HG02973 (cell line): ENCODE results near the gene SERPINA9.
"Not testable (repeated sequence)": the region's sequence is repeated elsewhere in the genome, so short reads cannot be mapped to it uniquely, and the experiment has no call there.

ENCODE experiments used
- ATAC-seq: cut with Tn5 transposase; IDR thresholded peaks from one replicate; pipeline ENCODE4 v1.9.1; 2021; ENCODE audit warnings: moderate library complexity; ENCODE audit not compliant: unreplicated experiment

Gene SERPINA9, protein sequence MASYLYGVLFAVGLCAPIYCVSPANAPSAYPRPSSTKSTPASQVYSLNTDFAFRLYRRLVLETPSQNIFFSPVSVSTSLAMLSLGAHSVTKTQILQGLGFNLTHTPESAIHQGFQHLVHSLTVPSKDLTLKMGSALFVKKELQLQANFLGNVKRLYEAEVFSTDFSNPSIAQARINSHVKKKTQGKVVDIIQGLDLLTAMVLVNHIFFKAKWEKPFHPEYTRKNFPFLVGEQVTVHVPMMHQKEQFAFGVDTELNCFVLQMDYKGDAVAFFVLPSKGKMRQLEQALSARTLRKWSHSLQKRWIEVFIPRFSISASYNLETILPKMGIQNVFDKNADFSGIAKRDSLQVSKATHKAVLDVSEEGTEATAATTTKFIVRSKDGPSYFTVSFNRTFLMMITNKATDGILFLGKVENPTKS

DNA sequence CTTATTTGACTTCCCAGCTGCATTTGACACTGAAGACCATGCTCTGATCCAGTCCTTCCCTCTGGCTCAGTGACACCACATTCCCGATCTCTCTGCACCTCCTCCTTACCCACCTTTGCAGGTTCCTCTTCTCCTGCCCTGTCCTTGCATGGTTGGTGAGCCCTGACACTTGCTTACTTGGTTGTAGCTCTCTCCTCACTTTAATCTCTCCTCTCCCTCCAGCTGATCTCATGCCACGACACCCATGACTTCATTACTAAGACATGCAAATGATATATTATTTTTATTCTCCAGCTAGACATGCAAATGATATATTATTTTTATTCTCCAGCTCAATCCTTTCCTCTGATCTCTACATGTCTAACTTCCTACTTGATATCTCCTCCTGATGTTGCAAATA, at the start of gene SERPINA9:
TSS of gene SERPINA9 (minus strand) at position 175 of the 400 bp plus-strand sequence. CDS start 6,357 bp downstream, outside the sequence.
- no peak for ATAC-seq

DNA sequence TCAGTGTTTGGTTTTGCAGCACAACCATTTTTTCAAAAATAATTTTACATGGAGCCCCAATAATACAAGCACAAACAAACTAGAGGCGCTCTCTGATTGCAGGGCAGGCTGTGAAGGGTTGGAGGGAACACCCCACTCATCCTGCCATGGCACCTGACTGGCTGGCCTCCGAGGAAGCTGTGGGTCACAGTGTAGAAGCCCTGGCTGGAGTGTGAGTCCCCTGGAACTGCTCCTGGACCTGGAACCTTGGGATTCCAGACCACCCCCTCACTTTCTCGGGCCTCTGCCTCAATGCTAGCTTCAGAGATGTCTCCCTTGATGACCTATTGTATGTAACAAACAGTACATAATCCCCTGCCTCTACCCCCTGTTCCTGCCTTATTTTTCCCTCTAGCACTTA, 48.1 kb upstream of the SERPINA9 start:
- no peak for ATAC-seq

DNA sequence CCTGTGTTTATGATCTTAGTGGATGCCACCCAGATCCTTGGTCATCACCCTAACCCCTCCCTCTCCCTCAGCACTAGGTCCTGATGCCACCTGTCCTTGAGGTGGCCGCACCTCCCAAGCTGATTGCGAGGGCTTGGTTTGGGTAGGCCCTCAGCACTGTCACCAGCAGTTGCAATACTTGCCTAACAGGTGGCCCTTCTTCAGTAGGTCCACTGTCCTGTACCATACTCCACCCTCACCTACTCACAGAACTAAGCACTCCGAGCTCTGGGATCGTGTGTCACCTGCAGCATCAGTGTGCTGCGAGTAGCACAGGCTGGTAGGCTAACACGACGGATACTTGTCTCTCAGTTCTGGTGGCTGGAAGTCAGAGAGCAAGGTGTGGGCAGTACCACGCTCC, 47.3 kb upstream of the SERPINA9 start:
- no peak for ATAC-seq

DNA sequence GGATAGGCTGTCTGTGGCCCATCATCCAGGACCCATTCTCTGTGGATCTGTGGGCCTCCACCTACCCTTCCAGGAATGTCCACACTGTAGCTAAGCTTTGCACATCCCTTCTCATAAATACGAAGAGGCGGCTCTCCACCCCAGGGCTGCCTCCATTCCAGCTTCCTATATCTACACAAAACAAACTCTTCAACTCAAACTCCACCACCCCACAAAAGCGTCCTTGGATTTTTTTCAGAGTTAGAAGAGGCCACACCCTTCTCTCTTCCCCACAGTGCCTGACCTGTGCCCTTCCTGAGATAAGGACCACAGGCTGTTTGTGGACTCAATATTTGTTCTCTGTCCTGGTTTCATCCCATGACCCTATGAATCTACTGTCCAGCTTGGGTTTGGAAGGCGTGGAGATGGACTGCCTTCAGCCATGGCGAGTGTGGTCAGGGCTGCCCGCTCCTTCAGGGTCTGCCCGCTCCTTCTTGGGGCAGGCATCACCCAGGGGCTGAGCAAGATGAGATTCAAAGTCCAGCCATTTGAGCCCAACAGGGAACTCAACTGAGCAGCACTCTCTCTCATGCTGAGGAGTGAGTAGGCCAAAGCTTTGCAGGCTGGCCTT, 46.2 kb upstream of the SERPINA9 start:
- no peak for ATAC-seq

DNA sequence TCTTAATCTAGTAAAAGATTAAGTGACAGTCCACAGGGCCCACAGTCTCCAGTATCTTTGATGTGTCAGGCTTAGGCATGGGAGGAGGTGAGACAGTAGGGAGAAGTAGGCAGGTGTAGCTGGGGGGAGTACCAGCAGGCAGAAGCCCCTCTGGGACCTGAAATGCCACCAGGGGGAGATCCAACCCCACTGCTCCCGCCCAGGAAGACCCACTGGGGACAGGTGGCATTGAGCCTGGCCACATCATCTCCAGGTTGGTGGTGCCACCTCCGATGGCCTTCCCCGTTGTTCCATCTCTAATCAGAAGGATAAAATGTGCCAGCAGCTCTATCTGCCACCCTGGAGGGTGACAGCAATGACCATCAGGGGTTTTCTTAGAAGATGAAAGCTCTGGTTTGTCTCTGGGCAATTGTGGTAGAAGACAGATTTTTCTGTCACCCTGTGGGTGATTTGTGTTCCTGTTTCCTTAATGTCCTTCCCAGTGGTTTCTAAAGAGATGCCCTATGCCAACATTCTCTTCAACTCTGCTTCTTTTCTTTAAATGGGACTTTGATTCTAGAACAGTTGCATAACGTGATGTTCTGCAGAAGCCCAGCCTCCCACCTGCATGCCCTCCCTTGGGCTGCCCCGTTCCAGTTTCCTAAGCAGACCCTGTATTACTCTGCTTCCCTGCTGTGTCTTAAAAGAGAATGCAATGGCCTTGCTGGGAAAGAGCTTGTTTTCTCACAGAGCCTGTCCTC, 45.5 kb upstream of the SERPINA9 start:
- no peak for ATAC-seq

DNA sequence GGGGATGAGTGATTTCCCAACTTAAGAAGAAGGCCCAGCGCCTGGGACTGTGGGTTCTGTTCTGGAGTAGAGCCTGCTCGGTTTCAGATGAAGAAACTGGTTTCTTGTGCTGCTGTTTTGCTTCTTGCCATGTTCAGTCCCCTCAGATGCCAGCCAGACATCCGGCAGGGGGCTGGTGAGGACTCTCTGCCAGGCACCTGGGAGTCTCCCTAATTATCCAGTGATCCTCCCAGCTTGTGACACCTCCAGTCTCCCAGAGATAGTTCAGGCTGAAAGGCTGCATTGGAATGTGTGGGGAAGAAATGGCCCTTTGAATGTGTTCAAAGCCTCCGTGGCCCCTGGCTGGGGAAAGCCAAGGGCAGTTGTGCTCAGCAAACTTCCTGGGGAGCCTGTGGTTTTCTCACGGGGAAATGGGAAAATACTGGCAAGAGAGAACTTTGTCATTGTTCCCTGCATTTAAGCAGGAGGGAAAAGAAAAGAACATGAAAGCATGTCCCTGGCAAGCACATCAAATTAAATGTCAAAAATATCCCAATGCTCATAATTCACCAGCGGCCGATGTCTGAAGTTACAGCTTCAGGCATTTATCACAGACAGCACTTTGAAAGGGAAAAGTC, 41.8 kb upstream of the SERPINA9 start:
- ATAC-seq, result no peak

DNA sequence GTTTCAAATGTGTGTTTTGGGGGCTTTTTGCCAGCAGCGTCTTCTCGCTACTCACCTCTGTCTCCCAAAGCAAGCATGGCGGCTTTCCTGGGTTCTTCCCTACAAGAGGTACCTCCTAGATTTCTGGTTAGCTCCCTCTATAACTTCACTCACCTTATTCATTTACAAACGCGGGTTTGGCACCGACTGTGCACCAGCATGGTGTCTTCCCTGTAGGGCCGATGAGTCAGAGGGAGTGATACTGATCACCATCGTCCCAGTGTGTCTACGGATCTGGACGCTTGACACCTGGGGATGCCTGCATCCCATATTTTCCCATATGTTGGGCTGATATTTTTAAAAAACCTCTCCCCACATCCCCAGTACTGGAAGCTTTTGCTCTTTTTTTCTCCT, 41.2 kb upstream of the SERPINA9 start:
- no peak for ATAC-seq

DNA sequence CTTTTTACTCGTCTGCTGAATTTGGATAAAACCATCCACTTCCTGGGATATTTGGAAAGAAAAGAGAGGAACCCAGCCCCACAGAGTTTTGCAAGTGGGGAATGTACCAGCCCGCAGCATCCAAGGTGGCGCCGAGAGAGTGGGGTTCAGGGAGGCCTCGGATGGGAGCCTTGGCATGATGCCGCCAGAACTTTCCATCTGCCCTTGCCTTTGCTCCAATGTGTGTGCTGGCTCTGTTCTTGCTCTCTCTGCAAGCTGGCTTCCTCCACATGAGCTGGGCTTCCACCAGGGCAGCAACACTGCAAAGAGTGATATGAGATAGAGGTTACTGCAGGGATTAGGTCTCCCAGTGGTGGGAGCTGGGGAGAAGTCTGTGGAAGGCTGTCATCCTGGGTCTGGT, 39.9 kb upstream of the SERPINA9 start:
- ATAC-seq, result no peak

DNA sequence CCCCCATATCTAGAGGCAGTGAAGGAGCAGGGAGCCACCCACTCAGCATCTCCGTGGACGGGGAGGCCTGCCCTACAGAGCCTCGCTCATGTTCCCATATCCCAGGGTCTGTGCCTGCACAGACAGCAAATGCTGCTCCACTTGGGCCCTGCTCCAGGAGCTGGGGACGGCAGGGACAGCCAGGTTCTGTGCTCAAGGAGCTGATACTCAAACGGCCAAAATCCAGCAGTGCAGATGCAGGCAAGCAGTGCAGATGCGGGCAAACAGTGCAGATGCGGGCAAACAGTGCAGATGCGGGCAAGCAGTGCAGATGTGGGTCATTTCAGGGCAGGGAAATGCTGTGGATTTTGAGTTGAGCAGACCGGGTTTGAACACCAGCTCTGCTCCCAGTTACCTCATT, 39.4 kb upstream of the SERPINA9 start:
- no peak for ATAC-seq

DNA sequence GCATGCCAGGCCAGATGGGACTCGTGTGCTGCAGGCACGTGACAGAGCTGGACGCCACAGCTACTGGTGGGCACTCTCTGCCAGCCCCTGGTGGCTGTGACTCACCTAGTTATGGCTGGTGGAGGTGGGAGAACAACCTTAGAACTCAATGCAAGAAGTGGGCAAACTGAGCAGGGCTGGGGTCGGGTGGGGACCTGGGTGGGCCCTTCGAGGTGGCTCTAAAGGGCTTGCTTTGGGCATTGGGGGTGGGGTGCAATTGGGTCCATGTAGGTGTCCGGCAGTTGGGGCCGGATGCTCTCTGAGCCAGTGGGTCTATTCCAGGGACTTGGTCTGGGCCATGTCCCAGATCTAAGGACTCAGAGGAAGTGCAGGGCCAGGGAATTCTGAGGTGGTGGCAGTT, 38.4 kb upstream of the SERPINA9 start:
- ATAC-seq, result no peak

DNA sequence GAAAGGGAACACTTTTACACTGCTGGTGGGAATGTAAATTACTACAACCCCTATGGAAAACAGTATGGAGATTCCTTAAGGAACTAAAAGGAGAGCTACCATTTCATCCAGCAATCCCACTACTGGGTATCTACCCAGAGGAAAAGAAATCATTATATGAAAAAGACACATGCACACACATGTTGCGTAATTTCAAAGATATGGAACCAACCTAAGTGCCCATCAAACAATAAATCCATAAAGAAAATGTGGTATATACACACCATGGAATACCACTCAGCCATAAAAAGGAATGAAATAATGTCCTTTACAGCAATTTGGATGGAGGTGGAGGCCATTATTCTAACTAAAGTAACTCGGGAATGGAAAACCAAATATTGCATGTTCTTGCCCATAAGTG, 34.5 kb upstream of the SERPINA9 start:
- not testable (repeated sequence) for ATAC-seq

DNA sequence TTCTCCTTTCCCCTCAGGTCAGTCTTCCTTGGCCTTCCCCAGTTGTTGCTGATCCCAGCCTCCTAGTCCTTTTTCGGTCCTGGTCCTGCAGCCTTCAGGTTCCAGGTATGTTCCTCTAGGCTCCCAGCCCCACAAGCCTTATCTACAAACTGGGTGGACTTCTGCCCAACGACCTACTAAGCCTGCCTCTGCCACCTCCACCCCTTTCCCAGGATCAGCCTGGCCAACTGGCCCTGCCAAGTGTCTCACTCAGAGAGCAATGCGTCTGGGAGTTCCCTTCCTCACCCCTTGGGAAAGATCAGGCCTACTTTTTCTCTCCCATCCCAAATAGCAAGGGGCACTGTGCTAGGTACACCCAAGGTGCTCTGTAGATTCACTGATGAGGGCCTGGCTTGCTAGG, 33.4 kb upstream of the SERPINA9 start, which contains the start of gene SERPINA12:
TSS of gene SERPINA12 (minus strand) at position 114 of the 400 bp plus-strand sequence. CDS start 11,072 bp downstream, outside the sequence.
- no peak for ATAC-seq

DNA sequence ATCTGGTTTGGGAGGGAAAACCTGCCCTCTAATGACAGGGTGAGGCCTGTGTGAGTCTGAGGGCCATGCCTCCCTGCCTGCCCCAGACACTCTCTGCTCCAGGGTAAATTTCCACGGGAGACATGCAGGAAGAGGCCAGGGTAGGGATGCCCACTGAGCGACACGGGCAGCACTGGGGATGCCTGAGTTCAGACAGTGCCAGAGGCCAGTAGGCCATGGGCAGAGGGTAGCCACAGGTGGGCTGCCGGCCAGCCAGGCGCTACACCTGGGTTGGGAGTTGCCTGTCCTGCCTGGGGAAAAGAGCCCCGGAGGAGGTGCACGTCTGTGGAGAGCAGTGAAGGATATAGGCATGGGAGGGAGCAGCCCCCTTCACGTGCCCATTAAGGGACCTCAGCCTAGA, 29.6 kb upstream of the SERPINA9 start:
- no peak for ATAC-seq

DNA sequence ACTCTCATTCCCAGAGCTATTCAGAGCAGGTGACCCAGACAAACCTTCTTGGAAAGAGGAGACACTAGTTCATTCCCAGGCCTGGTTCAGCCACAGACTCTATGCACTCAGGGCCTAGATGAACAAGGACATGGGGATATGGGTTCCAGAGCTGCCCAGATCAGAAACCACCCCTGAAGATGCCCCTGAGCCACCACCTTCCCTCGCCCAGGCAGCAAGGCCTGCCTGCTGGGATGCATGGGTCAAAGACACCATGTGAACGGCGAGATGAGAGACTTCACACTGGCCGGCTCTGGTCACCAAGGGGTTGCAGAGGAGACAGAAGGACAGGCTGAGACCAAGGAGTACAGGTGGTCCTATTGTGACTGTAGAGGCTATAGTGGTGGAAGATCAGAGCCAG, 29.2 kb upstream of the SERPINA9 start:
- no peak for ATAC-seq

DNA sequence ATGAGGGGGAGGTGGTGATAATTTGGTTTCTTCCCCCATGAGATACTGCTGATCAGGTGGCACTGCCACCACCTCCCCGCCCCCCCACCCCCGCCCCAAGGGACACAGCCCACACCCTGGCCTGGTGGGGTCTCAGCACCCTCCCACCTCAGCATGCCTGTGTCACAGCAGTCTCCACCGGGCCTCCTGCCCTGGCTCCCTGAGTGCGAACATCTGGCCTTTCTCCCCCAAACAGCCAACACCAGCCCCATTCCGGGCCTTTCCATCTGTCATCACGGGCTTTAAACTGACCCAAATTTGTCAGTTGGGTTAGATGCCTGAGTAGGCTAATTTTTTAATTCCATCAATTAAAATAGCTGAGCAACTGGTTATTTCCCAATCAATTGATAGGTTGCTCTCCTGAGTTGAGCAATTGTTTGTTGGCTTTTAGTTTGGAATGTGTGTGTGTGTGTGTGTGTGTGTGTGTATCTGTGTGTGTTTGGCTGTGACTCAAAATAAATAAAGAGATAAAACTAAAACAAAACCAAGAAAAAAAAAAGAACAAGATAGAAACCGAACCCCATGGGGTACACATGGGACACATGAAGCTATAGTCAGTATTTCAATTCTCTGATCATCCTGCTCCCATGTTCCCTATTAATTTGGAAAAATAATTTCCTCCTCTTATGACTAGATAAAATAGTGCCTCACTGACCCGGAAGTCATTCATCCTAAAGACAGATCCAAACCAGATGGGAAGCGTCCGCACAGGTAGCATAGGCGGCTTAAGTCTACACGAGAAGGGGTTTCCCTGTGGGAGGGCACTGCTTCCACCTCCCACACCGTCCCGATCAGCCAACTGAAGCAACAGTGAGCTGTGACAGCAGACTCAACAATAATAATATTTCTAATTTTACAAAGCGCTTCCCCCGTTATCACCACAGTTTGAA, 25.9 kb upstream of the SERPINA9 start:
- ATAC-seq, result no peak

DNA sequence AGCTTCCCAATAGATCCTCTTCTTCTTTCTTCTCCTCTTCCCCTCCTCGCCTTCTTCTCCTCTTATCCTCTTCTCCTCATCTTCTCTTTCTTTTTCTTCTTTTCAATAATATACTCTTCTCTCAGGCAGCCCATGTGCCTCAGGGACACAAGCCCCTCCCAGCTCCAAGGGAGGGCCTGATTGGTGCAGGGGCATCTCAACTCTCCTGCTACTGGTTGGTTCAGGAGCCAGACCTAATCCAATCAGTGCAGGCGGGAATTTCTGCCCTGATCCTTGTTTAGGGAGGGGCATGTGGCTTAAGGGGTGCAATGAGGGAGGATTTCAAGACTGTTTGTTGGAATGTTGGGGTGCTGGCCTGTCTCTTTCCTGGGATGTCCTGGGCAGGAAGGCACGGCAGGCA, 24.3 kb upstream of the SERPINA9 start:
- ATAC-seq, result no peak

DNA sequence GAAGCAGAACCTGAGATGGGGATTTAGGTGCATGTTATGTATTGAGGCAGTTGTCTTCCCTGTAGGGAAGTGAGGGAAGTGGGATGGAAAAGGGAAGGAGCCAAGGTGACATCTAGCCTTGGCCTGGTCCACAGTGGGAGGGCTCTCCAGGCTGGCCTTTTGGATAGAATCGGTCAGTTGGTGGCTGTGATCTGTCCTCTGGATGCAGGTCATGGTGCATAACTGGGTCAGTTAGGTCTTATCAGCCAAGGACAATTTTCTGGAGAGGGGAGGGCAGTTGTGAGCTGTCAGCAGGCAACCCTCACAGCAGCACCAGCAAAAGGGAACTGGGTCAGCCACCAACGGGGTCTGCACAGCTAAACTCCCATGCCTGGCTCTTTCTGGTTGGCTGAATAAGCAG, 23.7 kb upstream of the SERPINA9 start:
- no peak for ATAC-seq

DNA sequence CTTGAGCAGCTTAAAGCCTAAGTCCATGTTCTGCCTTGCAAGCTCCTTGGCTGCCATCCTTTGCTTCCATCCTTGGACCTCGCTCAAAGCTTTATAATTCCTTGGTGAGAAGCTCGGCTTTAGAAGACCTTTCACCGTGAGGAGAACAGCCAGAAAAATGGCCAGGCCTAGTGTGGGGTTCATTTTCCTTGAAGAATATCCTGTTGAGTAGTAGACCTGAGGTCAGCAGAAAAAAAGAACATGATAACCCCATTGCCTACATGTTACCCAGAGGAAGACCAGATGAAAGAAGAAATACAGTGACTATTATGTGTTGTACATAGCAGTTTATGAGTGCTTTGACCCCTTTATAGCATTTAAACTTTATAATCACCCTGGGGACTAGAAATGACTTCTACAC, 22.2 kb upstream of the SERPINA9 start:
- no peak for ATAC-seq

DNA sequence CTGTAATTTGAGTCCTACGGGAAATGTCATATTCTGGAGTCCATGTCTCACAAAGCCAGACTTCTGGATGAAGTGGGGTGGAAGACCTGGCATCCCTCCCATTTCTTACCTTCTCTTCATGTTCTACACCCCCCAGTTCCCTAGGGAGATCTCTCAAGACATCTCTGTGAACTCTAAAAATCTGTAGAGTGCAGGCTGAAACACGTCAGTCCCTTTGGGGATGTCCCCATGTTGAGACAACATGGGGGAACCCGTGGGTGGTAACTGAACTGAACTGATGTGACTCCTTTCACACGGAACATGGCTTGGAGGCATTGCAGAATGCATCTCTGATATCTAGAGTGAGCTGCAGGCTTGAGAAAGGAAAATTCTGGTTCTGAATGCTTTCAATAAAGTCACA, 18.1 kb upstream of the SERPINA9 start:
- ATAC-seq, result peak; percentile 58

DNA sequence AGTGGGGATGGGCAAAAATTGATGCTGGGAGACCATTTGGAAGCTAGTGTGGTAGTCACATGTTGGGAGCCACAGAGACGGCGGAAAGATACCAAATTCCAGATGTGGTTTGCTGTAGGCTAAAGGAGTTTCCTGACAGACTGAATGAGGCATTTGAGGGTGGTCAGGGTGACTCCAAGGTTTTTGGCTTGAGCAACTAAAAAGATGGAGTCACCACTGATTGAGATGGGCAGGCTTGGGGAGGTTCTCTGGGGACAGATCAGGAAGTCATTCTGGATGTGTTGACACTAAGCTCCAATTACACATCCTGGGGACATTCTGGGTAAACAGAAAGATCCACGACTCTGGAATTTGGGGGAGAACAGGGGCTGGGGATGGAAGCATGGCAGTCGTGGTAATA, 15.5 kb upstream of the SERPINA9 start:
- ATAC-seq, result no peak
